Epithelial cell of esophagus (primary cell): Measurements from ENCODE around the gene TUBD1.

Experiments
- DNase-seq: peaks from one replicate; pipeline ENCODE4 v3.0.0; 2010; ENCODE audit warnings: low read depth
- H3K4me3 ChIP-seq: 2 replicates; pipeline ENCODE4 v1.5.1; 2011; ENCODE audit warnings: mild to moderate bottlenecking, low read length, control low read depth
- TF ChIP-seq, protein P1 (sequence below): IDR thresholded peaks from 2 replicates; pipeline ENCODE4 v1.5.1; 2011; ENCODE audit warnings: low read depth, mild to moderate bottlenecking, low read length, control low read depth, inconsistent platforms; ENCODE audit not compliant: insufficient read depth; ENCODE audit errors: missing control alignments

The TUBD1 gene

DNA sequence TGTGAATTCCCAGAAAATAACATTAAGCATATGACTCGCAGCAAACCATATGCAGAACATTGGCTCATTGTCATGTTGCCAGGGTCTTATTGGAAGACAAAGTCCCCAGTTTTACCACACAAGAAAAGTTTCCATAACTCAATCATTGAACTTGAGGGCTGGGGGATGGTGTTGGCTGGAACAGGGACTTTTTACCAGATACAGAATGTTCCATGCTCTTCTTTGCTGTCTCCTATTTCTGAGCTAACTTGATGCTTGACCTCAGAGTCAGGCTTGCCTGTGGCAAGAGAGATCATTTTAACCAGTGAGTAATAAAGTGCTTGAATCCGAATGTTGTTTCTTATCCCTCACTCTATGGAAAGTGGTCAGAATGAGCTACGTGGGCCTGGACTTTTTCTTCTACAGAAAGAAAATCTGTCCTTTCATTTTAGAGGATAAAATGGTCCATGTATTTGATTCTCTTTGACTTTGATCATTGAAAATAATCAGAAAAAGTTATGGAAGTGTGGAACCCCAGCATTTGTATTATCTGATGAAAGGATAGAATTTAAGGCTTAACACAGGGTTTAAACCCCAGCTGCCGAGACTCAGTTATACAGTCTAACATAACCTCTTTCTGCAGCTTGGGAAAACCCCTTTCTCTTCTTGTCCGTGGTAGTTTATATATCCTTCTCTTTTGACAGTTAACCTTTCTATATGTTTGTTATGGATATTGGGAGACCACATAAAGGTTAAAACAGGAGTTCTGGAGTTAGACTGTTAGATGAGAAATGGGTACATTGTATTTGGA lies 67.0 kb downstream of the TUBD1 start:
- DNase-seq = peak; percentile 61
- H3K4me3 ChIP-seq = no peak overlapping the region
- TF ChIP-seq, protein P1, sequence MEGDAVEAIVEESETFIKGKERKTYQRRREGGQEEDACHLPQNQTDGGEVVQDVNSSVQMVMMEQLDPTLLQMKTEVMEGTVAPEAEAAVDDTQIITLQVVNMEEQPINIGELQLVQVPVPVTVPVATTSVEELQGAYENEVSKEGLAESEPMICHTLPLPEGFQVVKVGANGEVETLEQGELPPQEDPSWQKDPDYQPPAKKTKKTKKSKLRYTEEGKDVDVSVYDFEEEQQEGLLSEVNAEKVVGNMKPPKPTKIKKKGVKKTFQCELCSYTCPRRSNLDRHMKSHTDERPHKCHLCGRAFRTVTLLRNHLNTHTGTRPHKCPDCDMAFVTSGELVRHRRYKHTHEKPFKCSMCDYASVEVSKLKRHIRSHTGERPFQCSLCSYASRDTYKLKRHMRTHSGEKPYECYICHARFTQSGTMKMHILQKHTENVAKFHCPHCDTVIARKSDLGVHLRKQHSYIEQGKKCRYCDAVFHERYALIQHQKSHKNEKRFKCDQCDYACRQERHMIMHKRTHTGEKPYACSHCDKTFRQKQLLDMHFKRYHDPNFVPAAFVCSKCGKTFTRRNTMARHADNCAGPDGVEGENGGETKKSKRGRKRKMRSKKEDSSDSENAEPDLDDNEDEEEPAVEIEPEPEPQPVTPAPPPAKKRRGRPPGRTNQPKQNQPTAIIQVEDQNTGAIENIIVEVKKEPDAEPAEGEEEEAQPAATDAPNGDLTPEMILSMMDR = no peak

- H3K4me3 ChIP-seq = no peak overlapping the region
- DNase-seq = peak; percentile 53
- TF ChIP-seq, protein P1 = no peak
Observed at GRCh38 chr17:59815965-59816364, 76.8 kb downstream of the TUBD1 start.

GRCh38 chr17:59814685-59815084 lies 78.1 kb downstream of the TUBD1 start:
- DNase-seq = no peak
- no peak overlapping the region for H3K4me3 ChIP-seq
- TF ChIP-seq, protein P1 = no peak

DNA sequence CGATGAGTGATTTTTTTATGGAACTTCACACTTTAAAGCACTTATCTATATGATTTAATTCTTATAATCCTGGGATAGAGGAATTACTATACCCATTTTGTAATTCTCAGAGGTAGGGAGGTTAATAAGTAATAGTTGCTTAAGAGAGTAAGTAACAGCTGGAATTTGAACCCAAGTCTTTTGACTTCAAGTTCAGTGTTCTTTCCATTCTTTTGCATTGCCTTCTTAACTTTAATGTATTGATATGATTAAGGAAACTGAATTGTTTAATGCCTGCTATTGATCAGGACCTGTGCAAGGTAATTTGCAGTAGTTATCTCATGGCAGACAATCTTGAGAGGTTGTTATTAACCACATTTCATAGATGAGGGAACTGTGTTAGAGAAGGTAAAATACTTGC lies 78.5 kb downstream of the TUBD1 start:
- TF ChIP-seq, protein P1 = no peak
- no peak overlapping the region for H3K4me3 ChIP-seq
- DNase-seq = no peak

DNA sequence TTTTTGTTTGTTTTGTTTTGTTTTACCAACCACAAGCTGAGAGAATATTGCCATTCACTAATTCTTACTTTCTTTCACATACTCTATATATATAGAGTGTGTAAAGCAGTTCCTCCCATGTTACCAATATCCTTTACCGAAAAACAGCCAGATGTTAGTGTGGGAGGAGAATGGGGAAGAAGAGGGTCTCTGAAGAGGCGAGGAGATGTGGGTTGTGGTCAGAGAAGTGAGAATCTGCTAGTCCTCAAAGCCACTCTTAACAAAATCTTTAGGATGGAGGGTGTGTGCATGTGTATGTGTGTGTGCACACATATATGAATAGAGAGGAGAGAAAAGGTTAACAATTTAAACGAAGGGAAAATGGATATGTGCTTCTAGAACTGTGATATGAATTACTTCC lies 80.6 kb downstream of the TUBD1 start:
- H3K4me3 ChIP-seq = no peak overlapping the region
- TF ChIP-seq, protein P1 = no peak
- DNase-seq = no peak

- peak; percentile 36 for DNase-seq
- H3K4me3 ChIP-seq = no peak overlapping the region
- TF ChIP-seq, protein P1 = no peak
Observed at GRCh38 chr17:59811209-59811608, 81.5 kb downstream of the TUBD1 start.

- DNase-seq = no peak
- TF ChIP-seq, protein P1 = no peak
- no peak overlapping the region for H3K4me3 ChIP-seq
Observed at GRCh38 chr17:59810894-59811153, 81.9 kb downstream of the TUBD1 start.
